H9 (cell line): ENCODE data around the gene IGFBP3. TPM values are rescaled to one million over a fixed set of nuclear protein-coding genes. Genes with fewer than 3 reads are reported as not detected.

ENCODE experiments used
- DNase-seq: peaks from one replicate; pipeline ENCODE4 v3.0.0-alpha.2; 2017
- H2AFZ ChIP-seq: one replicate; pipeline ENCODE4 v1.6.1; 2013; ENCODE audit warnings: mild to moderate bottlenecking, low read length, control low read depth, moderate library complexity
- H2AK5ac ChIP-seq: 2 replicates; pipeline ENCODE4 v1.6.1; 2013; ENCODE audit warnings: low read length, control low read depth, mixed read lengths; ENCODE audit not compliant: insufficient read length
- H2BK120ac ChIP-seq: one replicate; pipeline ENCODE4 v1.6.1; 2013; ENCODE audit warnings: low read depth, mild to moderate bottlenecking, low read length, control low read depth, inconsistent platforms; ENCODE audit not compliant: poor library complexity, severe bottlenecking
- H2BK12ac ChIP-seq: 2 replicates; pipeline ENCODE4 v1.6.1; 2013; ENCODE audit warnings: low read length, control low read depth, mixed read lengths, low read depth; ENCODE audit not compliant: insufficient read length
- H2BK15ac ChIP-seq: 2 replicates; pipeline ENCODE4 v1.6.1; 2013; ENCODE audit warnings: low read depth, low read length, control low read depth
- H2BK20ac ChIP-seq: one replicate; pipeline ENCODE4 v1.6.1; 2013; ENCODE audit warnings: low read depth, mild to moderate bottlenecking, low read length, control low read depth, inconsistent platforms; ENCODE audit not compliant: poor library complexity, severe bottlenecking
- H2BK5ac ChIP-seq: 2 replicates; pipeline ENCODE4 v1.6.1; 2013; ENCODE audit warnings: low read length, control low read depth, mixed read lengths; ENCODE audit not compliant: insufficient read length
- H3K14ac ChIP-seq: 2 replicates; pipeline ENCODE4 v1.6.1; 2013; ENCODE audit warnings: low read length, control low read depth; ENCODE audit not compliant: insufficient read depth
- H3K18ac ChIP-seq: 2 replicates; pipeline ENCODE4 v1.6.1; 2013; ENCODE audit warnings: low read depth, mild to moderate bottlenecking, mixed read lengths, low read length, control low read depth; ENCODE audit not compliant: insufficient read length
- H3K23ac ChIP-seq: 2 replicates; pipeline ENCODE4 v1.6.1; 2013; ENCODE audit warnings: low read length, control low read depth, mixed read lengths, low read depth; ENCODE audit not compliant: insufficient read length
- H3K23me2 ChIP-seq: 2 replicates; pipeline ENCODE4 v1.6.1; 2013; ENCODE audit warnings: low read depth, mild to moderate bottlenecking, mixed read lengths, low read length, control low read depth; ENCODE audit not compliant: insufficient read length, poor library complexity, severe bottlenecking
- H3K27ac ChIP-seq: 2 replicates; pipeline ENCODE4 v1.5.1; 2013; ENCODE audit warnings: low read length, control low read depth, mixed read lengths, low read depth; ENCODE audit not compliant: insufficient read length
- H3K27me3 ChIP-seq: 2 replicates; pipeline ENCODE4 v1.6.1; 2013; ENCODE audit warnings: low read length, control low read depth, inconsistent platforms; ENCODE audit not compliant: insufficient read depth
- H3K4ac ChIP-seq: 2 replicates; pipeline ENCODE4 v1.6.1; 2013; ENCODE audit warnings: low read depth, mild to moderate bottlenecking, control low read depth, inconsistent platforms, low read length, moderate library complexity
- H3K4me1 ChIP-seq: 2 replicates; pipeline ENCODE4 v1.6.1; 2013; ENCODE audit warnings: low read length, control low read depth, inconsistent platforms; ENCODE audit not compliant: insufficient read depth
- H3K4me2 ChIP-seq: 2 replicates; pipeline ENCODE4 v1.6.1; 2013; ENCODE audit warnings: low read length, control low read depth, mixed read lengths; ENCODE audit not compliant: insufficient read length, insufficient read depth
- H3K56ac ChIP-seq: 2 replicates; pipeline ENCODE4 v1.6.1; 2013; ENCODE audit warnings: low read depth, mild to moderate bottlenecking, mixed read lengths, low read length, control low read depth; ENCODE audit not compliant: insufficient read length
- H3K79me1 ChIP-seq: 2 replicates; pipeline ENCODE4 v1.6.1; 2013; ENCODE audit warnings: low read depth, mild to moderate bottlenecking, moderate library complexity, low read length, control low read depth, inconsistent platforms; ENCODE audit not compliant: insufficient read depth, poor library complexity, severe bottlenecking
- H3K79me2 ChIP-seq: 2 replicates; pipeline ENCODE4 v1.6.1; 2013; ENCODE audit warnings: low read length, control low read depth, inconsistent platforms; ENCODE audit not compliant: insufficient read depth
- H3K9ac ChIP-seq: 2 replicates; pipeline ENCODE4 v1.6.1; 2013; ENCODE audit warnings: low read length, control low read depth, mixed read lengths; ENCODE audit not compliant: insufficient read length; ENCODE audit errors: extremely low read depth
- H3K9me3 ChIP-seq: one replicate; pipeline ENCODE4 v1.6.1; 2013; ENCODE audit warnings: low read depth, low read length, inconsistent platforms; ENCODE audit not compliant: control insufficient read depth
- H3T11ph ChIP-seq: one replicate; pipeline ENCODE4 v1.6.1; 2013; ENCODE audit warnings: mild to moderate bottlenecking, low read length, control low read depth, inconsistent platforms
- H4K20me1 ChIP-seq: one replicate; pipeline ENCODE4 v1.6.1; 2013; ENCODE audit not compliant: control insufficient read depth, insufficient read length, insufficient read depth
- H4K5ac ChIP-seq: 2 replicates; pipeline ENCODE4 v1.6.1; 2013; ENCODE audit warnings: low read depth, mild to moderate bottlenecking, mixed read lengths, low read length, control low read depth; ENCODE audit not compliant: insufficient read length
- H4K8ac ChIP-seq: replicated peaks from 2 replicates; pipeline ENCODE4 v1.6.1; 2013; ENCODE audit warnings: low read length, control low read depth, mixed read lengths, low read depth; ENCODE audit not compliant: insufficient read length
- H4K91ac ChIP-seq: 2 replicates; pipeline ENCODE4 v1.6.1; 2013; ENCODE audit warnings: low read depth, mild to moderate bottlenecking, moderate library complexity, mixed read lengths, low read length, control low read depth; ENCODE audit not compliant: insufficient read length
- H3K27ac Mint-ChIP-seq, 3 experiments: 2 replicates in 2 of 3; 3 replicates in 1 of 3; pipeline ENCODE4 v1.8.0; 2020 to 2021; ENCODE audit warnings: mixed read lengths in 3 of 3, mild to moderate bottlenecking in 1 of 3, moderate library complexity in 1 of 3
- H3K27me3 Mint-ChIP-seq: 2 replicates; pipeline ENCODE4 v1.8.0; 2021; ENCODE audit warnings: low read depth, mild to moderate bottlenecking, moderate library complexity, mixed read lengths
- H3K36me3 Mint-ChIP-seq, 3 experiments: 2 replicates in 2 of 3; 3 replicates in 1 of 3; pipeline ENCODE4 v1.8.0; 2020 to 2021; ENCODE audit warnings: low read depth in 3 of 3, mixed read lengths in 3 of 3; ENCODE audit not compliant: insufficient read depth in 1 of 3
- H3K4me1 Mint-ChIP-seq, 2 experiments: 2 replicates each; pipeline ENCODE4 v1.8.0; 2020; ENCODE audit warnings: mixed read lengths in 2 of 2
- H3K4me3 Mint-ChIP-seq, 2 experiments: 2 replicates in 1 of 2; 3 replicates in 1 of 2; pipeline ENCODE4 v1.8.0; 2020 to 2021; ENCODE audit warnings: mild to moderate bottlenecking in 2 of 2, mixed read lengths in 2 of 2, moderate library complexity in 1 of 2
- H3K9me3 Mint-ChIP-seq, 2 experiments: 2 replicates in 1 of 2; 3 replicates in 1 of 2; pipeline ENCODE4 v1.8.0; 2020; ENCODE audit warnings: mild to moderate bottlenecking in 2 of 2, mixed read lengths in 2 of 2, moderate library complexity in 1 of 2
- CTCF ChIP-seq: fragments of 200-600 bp; sonication (generic); conservative IDR thresholded peaks from 3 replicates; pipeline ENCODE4 v1.8.0; 2021; ENCODE audit warnings: antibody characterized with exemption, mild to moderate bottlenecking
- WGBS: extraction: QIAGEN DNeasy Blood & Tissue Kit; methylation state at CpG from one replicate; pipeline ENCODE4 v1.1.7; 2013; ENCODE audit warnings: missing lambda C conversion rate, low lambda C conversion rate, mixed read lengths; ENCODE audit not compliant: insufficient read length; ENCODE audit errors: extremely low coverage; 5-methylcytosine and 5-hydroxymethylcytosine counted together
- total RNA-seq: library from RNA; stranded (reverse); gene quantifications from 2 replicates; pipeline ENCODE4 v1.2.1, GENCODE V29; 2021

The IGFBP3 gene
- total RNA-seq, 1 experiment from 2014 or later: 10.0 TPM

DNA sequence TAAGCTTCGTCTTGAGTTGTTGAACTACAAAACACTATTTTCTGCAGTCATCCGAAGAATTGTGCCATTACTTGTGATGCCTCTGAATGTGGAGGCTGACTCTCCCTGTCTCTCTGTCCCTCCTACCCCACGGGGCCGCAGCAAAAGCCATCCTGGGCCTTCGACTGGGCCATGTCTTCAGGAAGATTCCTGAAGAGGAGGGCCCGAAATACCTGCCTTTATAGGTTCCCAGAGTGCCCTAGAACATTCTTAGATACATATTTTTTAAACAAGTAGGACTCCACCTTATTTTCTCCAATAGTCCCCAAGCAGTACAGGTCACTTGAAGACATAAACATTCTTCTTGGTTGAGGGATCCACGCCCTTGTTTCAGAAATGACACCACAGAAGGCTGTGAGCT is 8.1 kb downstream of the IGFBP3 start:
- no peak for TF ChIP-seq CTCF
- no peak overlapping the region for H4K91ac ChIP-seq
- H4K20me1 ChIP-seq: no peaks in the 10 kb centered on the region
- H3K36me3 Mint-ChIP-seq: peaks cover 0 to 18% (median 2%) of the 10 kb centered on the region in 3 experiments; a peak in 2 of 7 replicates
- no CpG with 5 or more reads among the region's 7 CpGs for WGBS
- no peak overlapping the region for H2AK5ac ChIP-seq
- no peak overlapping the region for H3K27ac ChIP-seq
- H2AFZ ChIP-seq: no peak overlapping the region
- H3K4me3 Mint-ChIP-seq: no peak overlapping the region
- H3K27me3 ChIP-seq: peaks cover 3% of the 10 kb centered on the region; the same call in 1 of the 2 replicates
- no peak overlapping the region for H3K4ac ChIP-seq
- no peaks in the 10 kb centered on the region for H3K23me2 ChIP-seq
- no peak overlapping the region for H3K23ac ChIP-seq
- H2BK20ac ChIP-seq: no peak overlapping the region
- no peaks in the 10 kb centered on the region for H3K79me2 ChIP-seq
- no peak overlapping the region for H4K5ac ChIP-seq
- H3K4me1 Mint-ChIP-seq: peaks cover 0 to 1% of the 10 kb centered on the region in 2 experiments; a peak in 2 of 4 replicates
- peaks cover 0 to 2% of the 10 kb centered on the region in 2 experiments; a peak in 2 of 5 replicates for H3K9me3 Mint-ChIP-seq
- no peaks in the 10 kb centered on the region for H3K4me1 ChIP-seq
- H3K14ac ChIP-seq: no peak overlapping the region
- DNase-seq: no peak
- no peak overlapping the region for H3K4me2 ChIP-seq
- H3K56ac ChIP-seq: no peak overlapping the region
- no peak overlapping the region for H3K18ac ChIP-seq
- no peak overlapping the region for H3K27ac Mint-ChIP-seq
- no peaks in the 10 kb centered on the region for H3K79me1 ChIP-seq
- H3K27me3 Mint-ChIP-seq: peaks cover 34% of the 10 kb centered on the region
- no peak overlapping the region for H4K8ac ChIP-seq
- H3K9me3 ChIP-seq: no peaks in the 10 kb centered on the region
- H2BK120ac ChIP-seq: no peak overlapping the region
- H2BK12ac ChIP-seq: no peak overlapping the region
- no peak overlapping the region for H3K9ac ChIP-seq
- no peak overlapping the region for H2BK15ac ChIP-seq
- H2BK5ac ChIP-seq: no peak overlapping the region
- no peak overlapping the region for H3T11ph ChIP-seq
